NCI-H82 treated with DMSO at 0.1 percent for 48 hours (cell line): ENCODE data around the gene DHX57.
"Not testable (repeated sequence)": the region's sequence is repeated elsewhere in the genome, so short reads cannot be mapped to it uniquely, and the experiment has no call there.

Source experiments
- DNase-seq: peaks from one replicate; lab custom pipeline; 2025; ENCODE audit not compliant: unreplicated experiment; lab: John Stamatoyannopoulos, UW

DHX57 gene

DNA sequence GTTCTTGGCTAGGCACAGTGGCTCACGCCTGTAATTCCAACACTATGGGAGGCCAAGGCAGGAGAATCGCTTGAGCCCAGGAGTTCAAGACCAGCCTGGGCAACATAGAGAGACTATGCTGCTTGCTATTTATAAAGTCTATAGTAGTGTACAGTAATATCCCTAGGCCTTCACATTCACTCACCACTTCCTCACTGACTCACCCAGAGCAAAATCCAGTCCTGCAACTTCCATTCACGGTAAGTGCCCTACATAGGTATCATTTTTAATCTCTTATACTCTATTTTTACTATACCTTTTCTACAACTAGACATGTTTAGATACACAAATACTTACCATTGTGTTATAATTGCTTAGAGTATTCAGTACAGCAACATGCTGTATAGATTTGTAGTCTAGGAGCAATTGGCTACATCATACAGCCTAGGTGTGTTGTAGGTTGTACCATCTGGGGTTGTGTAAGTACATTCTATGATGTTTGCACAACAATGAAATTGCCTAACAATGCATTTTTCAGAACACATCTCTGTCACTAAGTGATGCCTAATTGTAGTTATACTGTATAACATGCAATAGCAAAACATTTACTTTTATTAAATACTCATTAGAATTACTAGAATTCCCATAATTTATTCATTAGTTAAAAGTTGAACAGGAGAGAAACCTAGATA, 8.8 kb downstream of the DHX57 start:
- no peak for DNase-seq

DNA sequence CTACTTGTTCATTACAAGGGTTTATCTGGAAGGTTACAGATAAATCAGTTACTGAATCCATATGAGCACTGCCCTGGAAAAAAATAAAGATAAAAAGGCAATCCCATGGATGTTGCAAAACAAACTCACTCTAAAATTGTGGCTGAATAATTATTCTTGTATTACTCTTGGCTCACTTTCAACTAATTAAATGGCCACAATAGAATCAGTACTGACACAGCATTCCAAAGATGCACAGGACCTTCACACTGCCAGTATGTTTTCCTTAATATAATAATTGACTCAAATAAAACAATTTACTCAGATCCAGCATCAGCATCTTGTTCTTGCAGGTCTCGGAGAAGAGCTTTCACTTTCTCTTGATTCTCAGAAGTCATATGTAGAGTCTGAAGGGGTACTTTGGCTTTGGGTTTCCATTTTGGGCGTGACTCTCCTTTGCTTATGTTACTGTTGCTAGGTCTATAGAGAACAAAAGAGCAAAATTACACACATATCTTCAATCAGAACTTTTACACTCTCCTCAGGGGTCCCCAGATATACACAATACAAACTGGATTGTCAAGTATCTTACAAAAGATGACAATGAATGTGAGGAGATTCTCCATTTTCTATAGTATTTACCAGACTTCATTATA, 12.6 kb downstream of the DHX57 start:
- DNase-seq, result no peak

DNA sequence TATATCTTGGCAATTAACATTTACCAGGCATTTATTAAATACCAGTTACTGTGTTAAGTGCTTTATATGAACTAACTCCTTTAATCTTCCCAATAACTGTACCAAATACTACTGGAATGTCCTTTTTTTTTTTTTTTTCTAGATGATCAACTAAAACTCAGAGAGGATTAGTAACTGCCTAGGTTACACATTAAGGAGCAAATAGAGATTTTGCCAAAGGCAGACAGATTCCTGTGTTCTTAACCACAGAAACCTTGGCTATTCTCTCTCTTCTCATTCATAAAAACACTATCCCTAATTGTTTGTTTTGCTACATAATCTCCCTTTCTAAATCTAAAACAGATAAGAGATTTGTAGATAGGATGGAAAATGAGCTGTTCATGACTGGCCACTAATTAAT, 13.3 kb downstream of the DHX57 start:
- no peak for DNase-seq

DNA sequence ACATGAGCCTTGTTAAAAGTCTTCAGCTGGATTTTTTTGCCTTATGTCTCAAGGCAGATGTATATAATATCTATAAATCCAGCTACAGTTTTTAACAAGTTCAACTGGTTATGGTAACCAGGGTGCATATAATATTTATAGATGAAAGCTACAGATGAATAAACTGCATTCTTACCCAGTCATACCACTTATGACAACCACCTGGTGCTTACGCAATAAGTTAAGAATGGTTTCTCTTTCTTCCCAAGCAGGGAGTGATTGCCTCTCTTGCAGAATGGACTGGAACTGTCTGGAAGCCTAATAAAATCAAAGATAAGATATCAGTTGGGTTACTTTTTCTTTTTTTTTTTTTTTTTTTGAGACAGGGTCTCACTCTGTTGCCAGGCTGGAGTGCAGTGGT, 19.6 kb downstream of the DHX57 start:
- DNase-seq, result no peak

DNA sequence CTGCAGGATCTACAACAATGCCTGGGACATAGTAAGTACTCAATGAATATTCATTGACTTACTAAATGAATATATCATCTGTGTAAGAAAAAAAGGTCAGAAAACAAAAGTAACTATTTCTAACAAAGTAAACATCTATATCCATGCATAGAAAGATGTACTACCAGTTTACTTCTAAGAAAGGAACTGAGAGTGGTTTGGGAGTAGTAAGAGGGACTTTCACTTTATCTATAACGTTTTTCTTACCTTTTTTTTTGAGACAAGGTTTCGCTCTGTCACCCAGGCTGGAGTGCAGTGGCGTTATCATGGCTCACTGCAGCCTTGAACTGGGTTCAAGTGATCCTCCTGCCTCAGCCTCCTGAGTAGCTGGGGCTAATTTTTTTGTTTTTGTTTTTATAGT, 25.7 kb downstream of the DHX57 start:
- DNase-seq, result no peak

DNA sequence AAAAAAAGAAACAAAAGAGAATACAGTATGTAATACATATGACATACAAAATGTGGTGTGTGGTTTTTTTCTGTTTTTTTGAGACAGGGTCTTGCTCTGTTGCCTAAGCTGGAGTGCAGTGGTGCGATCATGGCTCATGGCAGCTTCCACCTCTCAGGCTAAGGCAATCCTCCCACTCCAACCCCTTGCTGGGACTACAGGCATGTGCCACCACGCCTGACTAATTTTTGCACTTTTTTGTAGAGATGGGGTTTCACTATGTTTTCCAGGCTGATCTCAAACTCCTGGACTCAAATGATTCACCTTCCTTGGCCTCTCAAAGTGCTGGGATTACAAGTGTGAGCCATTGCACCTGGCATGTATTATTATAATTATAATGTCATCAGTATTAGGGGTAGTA, 38.9 kb downstream of the DHX57 start:
- DNase-seq, result no peak

DNA sequence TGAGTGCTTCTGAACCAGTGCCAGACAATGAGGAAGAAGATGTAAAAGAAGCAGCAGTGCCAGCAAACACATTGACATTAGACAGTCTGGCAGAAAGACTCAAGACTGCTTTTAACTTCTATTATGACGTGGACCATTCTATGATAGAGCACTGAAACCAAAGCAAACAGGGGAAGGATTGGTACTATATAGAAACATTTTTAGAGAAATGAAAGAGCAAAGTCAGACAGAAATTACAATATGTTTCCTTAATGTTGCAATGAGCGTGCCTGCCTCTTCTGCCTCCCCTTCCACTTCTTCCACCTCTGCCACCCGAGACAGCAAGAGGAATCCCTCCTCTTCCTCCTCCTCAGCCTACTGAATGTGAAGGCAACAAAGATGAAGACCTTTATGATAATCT, 39.7 kb downstream of the DHX57 start:
- DNase-seq, result no peak

DNA sequence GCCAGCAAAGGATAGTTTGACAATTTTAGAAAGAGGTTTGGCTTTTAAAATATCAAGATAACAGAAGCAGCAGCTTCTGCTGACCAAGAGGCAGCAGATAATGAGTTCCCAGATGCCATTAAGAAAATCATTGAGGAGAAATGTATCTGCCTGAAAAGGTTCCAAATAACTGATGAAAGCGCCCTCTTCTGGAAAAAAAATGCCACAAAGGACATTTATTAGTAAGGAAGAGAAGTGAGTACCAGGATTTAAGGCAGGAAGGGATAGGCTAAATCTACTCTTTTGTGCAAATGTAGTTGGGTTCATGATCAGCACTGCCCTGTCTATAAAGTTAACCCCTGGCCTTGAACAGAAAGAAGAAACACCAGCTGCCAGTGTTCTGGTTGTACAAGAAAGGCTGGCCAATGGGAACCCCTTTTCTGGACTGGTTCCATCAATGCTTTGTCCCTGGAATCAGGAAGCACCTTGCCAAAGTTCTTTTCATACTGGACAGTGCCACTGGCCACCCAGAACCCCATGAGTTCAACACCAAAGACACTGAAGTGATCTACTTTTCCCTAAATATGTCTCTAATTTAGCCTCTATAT, 40.6 kb downstream of the DHX57 start:
- DNase-seq, result no peak

DNA sequence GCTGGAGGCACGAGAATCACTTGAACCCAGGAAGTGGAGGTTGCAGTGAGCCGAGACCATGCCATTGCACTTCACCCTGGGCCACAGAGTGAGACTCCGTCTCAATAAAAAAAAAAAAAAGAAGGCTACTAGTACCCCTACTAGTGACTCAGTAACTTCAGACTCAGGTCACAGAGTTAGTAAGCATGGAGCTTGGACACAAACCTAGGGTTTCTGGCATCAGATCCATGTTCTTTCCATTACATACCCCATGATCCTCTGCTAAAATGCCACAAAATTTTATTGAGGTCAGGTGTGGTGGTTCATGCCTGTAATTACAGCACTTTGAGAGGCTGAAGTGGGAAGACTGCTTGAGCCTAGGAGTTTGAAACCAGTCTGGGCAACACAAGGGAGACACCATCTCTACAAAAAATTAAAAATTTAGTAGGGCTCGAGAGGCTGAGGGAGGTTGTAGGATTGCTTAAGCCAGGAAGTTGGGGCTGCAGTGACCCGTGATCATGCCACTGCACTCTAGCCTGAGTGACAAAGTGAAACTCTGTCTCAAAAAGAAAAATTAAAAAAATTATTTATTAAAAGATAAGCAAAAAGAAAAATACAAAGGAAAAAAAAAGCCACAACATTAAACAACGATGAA, 45.1 kb downstream of the DHX57 start:
- no peak for DNase-seq

DNA sequence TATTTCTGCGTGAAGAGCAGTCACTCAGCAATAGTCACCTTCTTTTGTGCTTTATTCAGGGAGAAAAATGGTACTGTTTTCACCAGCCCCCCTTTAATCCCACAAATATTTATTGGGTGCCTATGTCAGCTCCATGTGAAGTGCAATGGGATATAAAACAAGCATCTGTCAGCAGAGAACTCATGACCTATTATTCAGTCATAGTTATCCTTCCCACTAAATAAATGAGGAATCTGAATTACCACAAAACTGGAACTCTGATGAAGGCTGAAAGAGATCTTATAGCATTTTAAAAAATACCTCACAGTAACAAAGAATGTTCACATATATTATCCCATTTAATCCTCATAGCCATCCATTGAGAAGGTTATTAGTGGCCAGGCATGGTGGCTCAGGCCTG, 45.8 kb downstream of the DHX57 start:
- DNase-seq, result no peak

DNA sequence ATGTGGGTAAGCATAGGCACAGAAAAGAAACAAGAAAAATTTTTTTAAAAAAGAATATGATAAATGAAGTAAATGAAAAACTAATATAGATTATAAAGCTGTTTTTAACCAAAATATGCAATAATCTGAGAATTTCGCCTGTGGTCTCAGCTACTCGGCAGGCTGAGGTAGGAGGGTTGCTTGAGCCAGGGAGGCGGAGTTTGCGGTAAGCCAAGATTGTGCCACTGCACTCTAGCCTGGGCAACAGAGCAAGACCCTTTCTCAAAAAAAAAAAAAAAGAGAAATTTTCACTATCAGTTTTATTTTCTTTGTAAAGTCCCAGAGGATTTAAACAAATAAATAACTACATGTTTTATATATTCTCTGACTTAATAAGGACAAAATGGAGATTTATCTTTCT, 47.3 kb downstream of the DHX57 start:
- no peak for DNase-seq

DNA sequence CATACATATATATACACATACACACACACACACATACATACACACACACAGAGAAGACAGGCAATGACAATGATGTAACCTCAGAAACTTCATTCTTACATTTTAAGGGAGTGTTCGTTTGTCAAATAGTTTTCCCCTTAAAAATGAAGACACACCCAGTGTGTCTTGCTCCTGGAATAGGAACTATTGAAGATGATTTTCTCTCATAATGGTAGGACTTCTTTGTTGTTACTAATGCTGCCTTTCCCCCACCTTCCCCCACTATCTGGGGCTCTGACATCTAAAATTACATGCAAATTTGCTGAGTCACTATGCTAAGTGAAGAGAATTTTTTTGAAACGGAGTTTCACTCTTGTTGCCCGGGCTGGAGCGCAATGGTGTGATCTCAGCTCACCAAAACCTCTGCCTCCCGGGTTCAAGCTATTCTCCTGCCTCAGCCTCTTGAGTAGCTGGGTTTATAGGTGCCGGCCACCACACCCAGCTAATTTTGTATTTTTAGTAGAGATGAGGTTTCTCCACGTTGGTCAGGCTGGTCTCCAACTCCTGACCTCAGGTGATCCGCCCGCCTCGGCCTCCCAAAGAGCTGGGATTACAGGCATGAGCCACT, 48.1 kb downstream of the DHX57 start:
- DNase-seq, result not testable (repeated sequence)

DNA sequence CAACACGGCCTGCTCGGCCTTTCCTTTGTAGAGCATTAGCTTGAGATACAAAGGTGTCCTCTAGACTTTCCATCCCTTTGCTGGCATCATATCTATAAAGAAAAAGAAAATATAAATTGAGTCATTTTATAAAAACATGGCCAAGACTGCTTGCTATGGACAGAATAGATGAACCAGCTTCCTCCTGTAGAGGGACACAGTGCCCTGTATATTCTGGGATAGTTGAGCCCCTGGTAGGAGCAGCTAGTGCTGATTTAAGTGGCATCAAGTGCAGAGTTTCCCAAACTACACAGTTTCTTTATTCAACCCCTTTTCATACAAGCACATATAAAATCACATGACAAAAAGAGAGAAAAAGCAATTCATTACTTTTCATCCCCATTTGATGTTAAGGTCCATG, 49.8 kb downstream of the DHX57 start:
- no peak for DNase-seq

DNA sequence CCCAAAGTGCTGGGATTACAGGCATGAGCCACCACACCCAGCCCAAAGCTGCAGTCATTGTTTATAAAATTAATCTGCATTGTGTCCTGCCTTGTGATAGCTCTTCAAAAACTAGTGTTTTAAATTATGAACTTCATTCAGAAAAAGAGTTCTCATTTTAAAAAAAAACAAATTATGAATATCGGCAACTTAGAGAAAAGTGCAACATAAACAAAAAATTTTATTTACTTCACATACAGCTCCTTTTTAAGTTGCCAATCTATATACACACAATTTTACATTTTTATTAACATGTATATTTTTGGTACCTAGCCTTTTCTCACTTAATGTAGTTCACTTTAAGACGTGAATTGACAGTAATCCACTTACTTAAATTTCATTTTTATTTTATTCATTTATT, 50.8 kb downstream of the DHX57 start:
- DNase-seq, result no peak

DNA sequence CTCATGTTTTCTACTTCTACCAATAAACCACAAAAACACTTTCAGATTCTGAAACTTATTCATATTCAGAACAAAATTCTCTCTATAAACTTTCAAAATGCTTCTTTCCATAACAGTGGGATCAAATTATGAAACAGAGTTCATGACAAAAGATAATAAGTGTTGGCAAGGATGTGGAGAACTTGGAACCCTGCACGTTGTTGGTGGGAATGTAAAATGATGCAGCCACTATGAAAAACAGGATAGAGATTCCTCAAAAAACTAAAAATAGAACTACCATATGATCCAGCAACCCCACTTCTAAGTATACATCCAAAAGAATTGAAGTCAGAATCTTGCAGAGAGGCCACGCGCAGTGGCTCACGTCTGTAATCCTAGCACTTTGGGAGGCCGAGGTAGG, 52.3 kb downstream of the DHX57 start:
- DNase-seq, result no peak

DNA sequence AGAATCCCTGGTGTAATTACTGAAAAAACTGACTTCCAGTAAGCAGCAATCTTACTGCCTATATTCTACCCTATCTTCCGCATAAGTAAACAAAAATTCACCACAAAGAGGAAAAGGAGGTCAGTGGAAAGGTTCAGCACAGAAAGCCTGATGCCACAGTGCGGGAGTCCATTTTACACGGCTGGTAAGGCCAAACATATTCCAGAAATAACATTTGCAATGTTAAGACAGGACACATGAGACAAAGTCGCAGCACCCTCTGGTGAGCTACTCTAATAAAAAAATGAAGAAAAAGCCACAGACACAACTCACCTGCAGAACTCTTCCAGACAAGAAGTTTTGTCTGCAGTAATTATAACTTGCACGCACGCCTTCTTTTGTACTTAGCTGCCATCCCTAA, 57.2 kb downstream of the DHX57 start:
- no peak for DNase-seq

DNA sequence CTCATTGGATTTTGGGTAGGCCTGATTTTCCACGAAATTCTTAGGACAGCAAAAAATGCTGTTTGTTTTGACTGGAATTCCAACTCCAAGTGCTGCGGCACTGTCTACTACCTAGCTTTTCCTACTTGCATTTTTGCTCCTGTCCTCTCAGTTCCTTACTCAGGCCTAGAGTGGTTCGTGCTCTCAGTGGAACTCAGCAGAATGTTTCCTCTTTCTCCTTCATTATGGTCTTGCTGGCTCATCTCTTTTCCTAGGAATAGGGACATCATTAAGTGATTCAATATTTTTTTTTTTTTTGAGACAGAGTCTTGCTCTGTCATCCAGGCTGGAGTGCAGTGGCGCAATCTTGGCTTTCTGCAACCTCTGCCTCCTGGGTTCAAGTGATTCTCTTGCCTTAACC, 59.8 kb downstream of the DHX57 start:
- DNase-seq, result no peak

DNA sequence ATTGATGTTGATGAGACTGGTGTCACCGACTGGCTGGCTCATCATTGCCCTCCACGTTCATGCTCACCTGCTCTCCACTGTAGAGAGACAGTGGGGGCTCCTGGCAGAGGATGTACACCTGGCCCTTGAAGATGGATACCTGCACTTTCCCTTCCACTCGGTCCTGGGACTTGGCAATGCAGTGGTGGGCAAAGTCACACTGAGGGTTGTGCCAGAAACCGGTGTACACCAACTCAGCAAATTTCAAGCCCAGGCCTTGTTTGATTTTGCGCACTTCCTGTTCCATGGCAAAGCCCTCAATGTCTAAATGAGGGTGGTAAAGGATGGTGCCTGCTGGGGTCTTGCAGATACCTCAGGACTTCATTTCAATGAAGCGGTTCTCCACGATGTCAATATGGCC, 65.2 kb downstream of the DHX57 start:
- no peak for DNase-seq

DNA sequence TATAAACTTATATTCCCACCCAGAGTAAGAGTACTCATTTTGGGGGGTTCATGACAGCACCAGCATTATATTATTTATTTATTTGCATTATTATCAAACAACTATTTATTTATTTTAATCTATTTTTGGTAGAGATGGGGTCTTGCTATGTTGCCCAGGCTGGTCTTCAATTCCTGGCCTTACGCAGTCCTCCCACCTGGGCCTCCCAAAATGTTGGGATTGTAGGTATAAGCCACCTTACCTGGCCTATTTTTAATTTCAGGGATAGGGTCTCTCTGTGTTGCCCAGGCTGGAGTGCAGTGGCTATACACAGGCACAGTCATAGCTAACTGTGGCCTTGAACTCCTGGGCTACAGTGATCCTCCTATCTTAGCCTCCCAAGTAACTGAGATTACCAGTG, 67.1 kb downstream of the DHX57 start:
- no peak for DNase-seq

DNA sequence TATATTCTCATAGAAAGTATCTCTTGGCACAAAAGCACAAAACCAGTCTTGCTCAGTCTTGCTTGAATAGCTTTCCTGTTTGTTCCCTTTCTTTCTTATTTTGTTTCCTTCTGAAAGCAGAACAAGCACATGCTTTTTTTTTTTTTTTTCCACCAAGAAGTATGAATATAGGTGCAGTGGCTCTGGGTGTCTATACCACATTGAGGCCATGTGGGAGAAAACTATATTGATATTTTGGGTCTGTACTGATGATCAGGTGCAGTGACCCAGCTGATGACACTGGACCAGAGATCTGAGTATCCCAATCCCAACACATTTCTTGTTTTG, 69.0 kb downstream of the DHX57 start:
- no peak for DNase-seq

DNA sequence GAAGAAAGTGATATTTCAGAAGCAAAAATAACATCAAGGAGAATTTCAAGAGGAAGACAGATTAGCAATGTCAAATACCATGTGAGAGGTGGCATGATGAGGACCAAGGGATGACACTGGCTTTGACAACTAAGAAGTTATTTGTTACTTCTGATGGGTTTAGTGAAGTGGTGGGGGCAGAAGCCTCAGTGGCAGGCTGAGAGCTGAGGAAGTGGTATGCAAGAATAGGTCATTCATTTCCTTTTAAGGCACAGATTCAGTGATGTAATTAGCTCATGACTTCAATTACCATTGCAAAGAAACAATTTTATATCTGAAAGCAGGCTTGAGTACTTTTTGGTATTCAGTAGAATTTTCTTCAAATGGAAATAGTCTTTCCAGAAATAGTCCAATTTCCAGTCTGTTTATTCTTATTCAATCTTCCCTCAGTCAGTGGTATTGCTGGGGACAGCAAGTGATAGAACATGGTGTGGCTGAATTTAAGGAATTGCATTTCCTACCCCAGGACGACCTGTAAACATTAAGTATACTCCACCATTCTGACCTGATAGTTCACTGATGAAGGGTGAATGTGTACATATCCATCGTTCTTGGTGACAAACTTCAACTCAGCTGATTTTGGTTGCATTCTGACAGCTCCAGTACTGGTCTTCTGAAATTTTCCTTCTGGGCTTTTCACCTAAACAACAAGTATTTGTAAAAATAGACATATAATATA, 69.6 kb downstream of the DHX57 start:
- DNase-seq, result no peak
